ENCODE results near the gene VAMP5. TPM values are rescaled to one million over a fixed set of nuclear protein-coding genes. Genes with fewer than 3 reads are reported as not detected.

The VAMP5 gene
- total RNA-seq, 1 experiment from 2014 or later = 6.3 TPM

DNA sequence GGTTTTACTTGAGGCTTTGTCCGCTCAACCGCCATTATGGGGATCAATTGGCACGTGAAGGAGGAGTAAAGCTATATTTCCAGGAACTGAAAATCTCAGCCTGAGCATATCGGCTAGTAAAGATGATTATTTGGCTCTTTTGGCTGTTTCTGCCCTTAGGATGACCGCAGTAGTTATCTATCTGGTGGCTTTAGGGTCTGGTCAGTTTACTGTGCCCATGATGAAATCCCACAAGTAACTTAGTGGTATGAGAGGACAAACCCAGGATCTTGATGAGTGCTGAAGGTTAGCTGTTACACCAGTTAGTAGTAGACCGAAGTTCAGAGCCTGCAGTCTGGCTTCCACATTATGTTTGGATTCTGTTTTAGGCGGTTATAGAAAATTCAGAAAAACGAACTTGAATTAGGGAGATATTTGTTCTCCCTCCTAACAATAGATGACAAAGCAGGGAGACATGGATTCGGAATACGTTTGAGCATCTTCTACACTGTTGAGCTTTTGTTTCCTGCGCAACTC, 44.0 kb upstream of the VAMP5 start:
- H3K27ac Mint-ChIP-seq = peak overlapping the region; percentile 95
- ChIA-PET CTCF (interaction anchor here (0.9 to 4.6 kb wide), 5 partner anchors 12 to 149 kb away, joined by 3 to 40 read pairs (median 9); no protein-coding TSS in a partner anchor), POLR2A (interaction anchor here (0.6 to 5.7 kb wide), 12 partner anchors 8 to 126 kb away, joined by 3 to 54 read pairs (median 7); partner anchors contain the start of genes GGCX and SH2D6)
- H3K36me3 Mint-ChIP-seq = peaks cover 58% of the 10 kb centered on the region
- H3K4me1 Mint-ChIP-seq = peaks cover 59% of the 10 kb centered on the region
- peak overlapping the region; percentile 97 for H3K4me3 Mint-ChIP-seq
- no peaks in the 10 kb centered on the region for H3K27me3 Mint-ChIP-seq (ENCODE audit: low read depth)
- TF ChIP-seq JUN (CRISPR knock-in tag; IDR thresholded peaks at IDR 0.05) = 0 out of 2 replicates have a peak, but pooled peaks have one; percentile 32
- TF ChIP-seq, protein P1, sequence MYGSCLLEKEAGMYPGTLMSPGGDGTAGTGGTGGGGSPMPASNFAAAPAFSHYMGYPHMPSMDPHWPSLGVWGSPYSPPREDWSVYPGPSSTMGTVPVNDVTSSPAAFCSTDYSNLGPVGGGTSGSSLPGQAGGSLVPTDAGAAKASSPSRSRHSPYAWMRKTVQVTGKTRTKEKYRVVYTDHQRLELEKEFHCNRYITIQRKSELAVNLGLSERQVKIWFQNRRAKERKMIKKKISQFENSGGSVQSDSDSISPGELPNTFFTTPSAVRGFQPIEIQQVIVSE (CRISPR knock-in tag; IDR thresholded peaks at IDR 0.05; ENCODE audit: borderline replicate concordance) = no peak
- H3K9me3 Mint-ChIP-seq = no peaks in the 10 kb centered on the region
- DNase-seq (ENCODE audit: low spot score) (no peak), ATAC-seq (no peak)

DNA sequence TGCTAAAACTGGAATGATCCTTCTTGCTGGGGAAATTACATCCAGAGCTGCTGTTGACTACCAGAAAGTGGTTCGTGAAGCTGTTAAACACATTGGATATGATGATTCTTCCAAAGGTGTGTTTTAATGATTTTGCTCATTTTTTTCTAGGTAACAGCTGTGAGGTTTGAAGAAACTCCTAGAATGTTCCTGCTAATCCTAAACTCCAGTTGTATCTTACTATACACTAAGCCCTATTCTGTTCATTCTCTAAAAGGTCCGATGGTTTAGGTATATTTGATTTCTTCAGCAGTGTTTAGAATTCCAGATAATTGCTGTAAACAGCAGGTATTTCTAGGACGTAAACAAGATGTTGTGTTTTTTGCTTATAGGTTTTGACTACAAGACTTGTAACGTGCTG, 43.0 kb upstream of the VAMP5 start:
- peak overlapping the region; percentile 89 for H3K27ac Mint-ChIP-seq
- POLR2A ChIA-PET = interaction anchor here (5.7 kb wide), 1 partner anchor 127 kb away, joined by 36 read pairs; no protein-coding TSS in a partner anchor

DNA sequence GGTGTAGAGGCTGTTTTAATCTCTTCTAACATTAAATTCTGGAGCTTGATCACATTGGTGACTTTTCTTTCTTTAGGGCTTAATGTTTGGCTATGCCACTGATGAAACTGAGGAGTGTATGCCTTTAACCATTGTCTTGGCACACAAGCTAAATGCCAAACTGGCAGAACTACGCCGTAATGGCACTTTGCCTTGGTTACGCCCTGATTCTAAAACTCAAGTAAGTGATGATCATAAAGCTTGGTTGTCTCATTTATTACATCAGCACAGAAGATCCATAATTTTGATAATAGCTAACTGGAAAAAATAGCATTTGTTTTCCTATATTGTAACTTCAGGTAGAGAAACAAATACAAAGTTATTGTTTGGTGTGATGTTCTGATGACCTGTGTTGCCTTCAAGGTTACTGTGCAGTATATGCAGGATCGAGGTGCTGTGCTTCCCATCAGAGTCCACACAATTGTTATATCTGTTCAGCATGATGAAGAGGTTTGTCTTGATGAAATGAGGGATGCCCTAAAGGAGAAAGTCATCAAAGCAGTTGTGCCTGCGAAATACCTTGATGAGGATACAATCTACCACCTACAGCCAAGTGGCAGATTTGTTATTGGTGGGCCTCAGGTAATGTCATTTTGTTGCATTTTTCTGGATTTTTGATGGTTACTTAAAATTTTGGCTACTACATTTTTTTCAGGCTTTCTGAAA, 42.3 kb upstream of the VAMP5 start:
- Mint-ChIP-seq H3K9me3 (no peaks in the 10 kb centered on the region), H3K4me3 (peak overlapping the region; percentile 97), H3K4me1 (peaks cover 52% of the 10 kb centered on the region), H3K27ac (peak overlapping the region; percentile 89), H3K36me3 (peaks cover 65% of the 10 kb centered on the region), H3K27me3 (ENCODE audit: low read depth) (no peaks in the 10 kb centered on the region)
- ATAC-seq = no peak
- DNase-seq (ENCODE audit: low spot score) = no peak
- POLR2A ChIA-PET = no interaction called here
- CTCF ChIA-PET = no interaction called here
- peak; percentile 14; the same call in 1 of the 2 replicates for TF ChIP-seq RORB (CRISPR knock-in tag; IDR thresholded peaks at IDR 0.05)
- TF ChIP-seq, protein P2, sequence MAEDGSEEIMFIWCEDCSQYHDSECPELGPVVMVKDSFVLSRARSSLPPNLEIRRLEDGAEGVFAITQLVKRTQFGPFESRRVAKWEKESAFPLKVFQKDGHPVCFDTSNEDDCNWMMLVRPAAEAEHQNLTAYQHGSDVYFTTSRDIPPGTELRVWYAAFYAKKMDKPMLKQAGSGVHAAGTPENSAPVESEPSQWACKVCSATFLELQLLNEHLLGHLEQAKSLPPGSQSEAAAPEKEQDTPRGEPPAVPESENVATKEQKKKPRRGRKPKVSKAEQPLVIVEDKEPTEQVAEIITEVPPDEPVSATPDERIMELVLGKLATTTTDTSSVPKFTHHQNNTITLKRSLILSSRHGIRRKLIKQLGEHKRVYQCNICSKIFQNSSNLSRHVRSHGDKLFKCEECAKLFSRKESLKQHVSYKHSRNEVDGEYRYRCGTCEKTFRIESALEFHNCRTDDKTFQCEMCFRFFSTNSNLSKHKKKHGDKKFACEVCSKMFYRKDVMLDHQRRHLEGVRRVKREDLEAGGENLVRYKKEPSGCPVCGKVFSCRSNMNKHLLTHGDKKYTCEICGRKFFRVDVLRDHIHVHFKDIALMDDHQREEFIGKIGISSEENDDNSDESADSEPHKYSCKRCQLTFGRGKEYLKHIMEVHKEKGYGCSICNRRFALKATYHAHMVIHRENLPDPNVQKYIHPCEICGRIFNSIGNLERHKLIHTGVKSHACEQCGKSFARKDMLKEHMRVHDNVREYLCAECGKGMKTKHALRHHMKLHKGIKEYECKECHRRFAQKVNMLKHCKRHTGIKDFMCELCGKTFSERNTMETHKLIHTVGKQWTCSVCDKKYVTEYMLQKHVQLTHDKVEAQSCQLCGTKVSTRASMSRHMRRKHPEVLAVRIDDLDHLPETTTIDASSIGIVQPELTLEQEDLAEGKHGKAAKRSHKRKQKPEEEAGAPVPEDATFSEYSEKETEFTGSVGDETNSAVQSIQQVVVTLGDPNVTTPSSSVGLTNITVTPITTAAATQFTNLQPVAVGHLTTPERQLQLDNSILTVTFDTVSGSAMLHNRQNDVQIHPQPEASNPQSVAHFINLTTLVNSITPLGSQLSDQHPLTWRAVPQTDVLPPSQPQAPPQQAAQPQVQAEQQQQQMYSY (CRISPR knock-in tag; IDR thresholded peaks at IDR 0.05) = no peak
- TF ChIP-seq, protein P3, sequence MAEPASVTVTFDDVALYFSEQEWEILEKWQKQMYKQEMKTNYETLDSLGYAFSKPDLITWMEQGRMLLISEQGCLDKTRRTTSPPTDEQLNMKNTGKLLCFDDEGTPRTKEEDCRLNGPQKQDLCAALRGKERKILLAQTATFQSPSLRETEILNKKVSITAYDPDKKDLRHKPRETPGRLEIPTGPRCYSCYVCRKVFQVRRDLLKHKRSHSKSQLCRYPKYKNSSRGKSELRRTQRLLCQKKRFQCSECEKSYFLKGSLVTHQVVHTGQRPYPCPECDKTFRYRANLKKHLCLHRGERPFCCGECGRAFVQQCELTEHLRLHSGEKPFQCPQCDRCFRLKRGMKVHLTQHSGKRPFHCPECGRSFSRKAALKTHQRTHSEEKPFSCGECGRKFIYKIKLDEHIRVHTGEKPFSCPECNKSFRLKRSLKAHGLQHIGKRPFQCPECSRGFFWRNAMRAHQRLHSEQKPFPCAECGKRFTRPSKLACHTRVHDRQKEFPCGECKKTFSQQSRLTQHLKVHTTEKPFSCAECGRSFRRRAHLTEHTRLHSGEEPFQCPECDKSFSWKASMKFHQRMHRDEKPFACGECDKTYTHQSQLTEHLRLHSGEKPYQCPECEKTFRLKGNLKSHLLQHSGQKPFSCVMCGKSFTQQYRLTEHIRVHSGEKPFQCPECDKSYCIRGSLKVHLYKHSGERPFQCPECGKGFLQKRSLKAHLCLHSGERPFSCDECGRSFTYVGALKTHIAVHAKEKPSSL (CRISPR knock-in tag; conservative IDR thresholded peaks at IDR 0.05) = 0 out of 2 replicates have a peak, but pooled peaks have one; percentile 15

More for the DNA sequence above, 43.0 kb upstream of the VAMP5 start:
- no peak for TF ChIP-seq JAZF1 (CRISPR knock-in tag; IDR thresholded peaks at IDR 0.05)
- TF ChIP-seq ZNF232 (CRISPR knock-in tag; IDR thresholded peaks at IDR 0.05) = no peak
- TF ChIP-seq, protein P1 (CRISPR knock-in tag; IDR thresholded peaks at IDR 0.05; ENCODE audit: borderline replicate concordance) = no peak
- TF ChIP-seq JUN (CRISPR knock-in tag; IDR thresholded peaks at IDR 0.05) = no peak
- TF ChIP-seq RORB (CRISPR knock-in tag; IDR thresholded peaks at IDR 0.05) = no peak
- TF ChIP-seq, protein P4, sequence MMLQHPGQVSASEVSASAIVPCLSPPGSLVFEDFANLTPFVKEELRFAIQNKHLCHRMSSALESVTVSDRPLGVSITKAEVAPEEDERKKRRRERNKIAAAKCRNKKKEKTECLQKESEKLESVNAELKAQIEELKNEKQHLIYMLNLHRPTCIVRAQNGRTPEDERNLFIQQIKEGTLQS (CRISPR knock-in tag; conservative IDR thresholded peaks at IDR 0.05) = no peak
- no peak for TF ChIP-seq NR1H2 (CRISPR knock-in tag; IDR thresholded peaks at IDR 0.05)
- no peak for TF ChIP-seq ZNF396 (CRISPR knock-in tag; IDR thresholded peaks at IDR 0.05; ENCODE audit: borderline replicate concordance)
- TF ChIP-seq GRHL2 (CRISPR knock-in tag; IDR thresholded peaks at IDR 0.05; ENCODE audit: insufficient replicate concordance, severe bottlenecking) = no peak
- TF ChIP-seq, protein P5, sequence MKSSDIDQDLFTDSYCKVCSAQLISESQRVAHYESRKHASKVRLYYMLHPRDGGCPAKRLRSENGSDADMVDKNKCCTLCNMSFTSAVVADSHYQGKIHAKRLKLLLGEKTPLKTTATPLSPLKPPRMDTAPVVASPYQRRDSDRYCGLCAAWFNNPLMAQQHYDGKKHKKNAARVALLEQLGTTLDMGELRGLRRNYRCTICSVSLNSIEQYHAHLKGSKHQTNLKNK (CRISPR knock-in tag; IDR thresholded peaks at IDR 0.05) = no peak
- TF ChIP-seq FOXK1 (CRISPR knock-in tag; IDR thresholded peaks at IDR 0.05) = no peak
- TF ChIP-seq ELF4 (CRISPR knock-in tag; IDR thresholded peaks at IDR 0.05; ENCODE audit: low read depth) = no peak
- TF ChIP-seq GTF2I (CRISPR knock-in tag; conservative IDR thresholded peaks at IDR 0.05) = no peak
- no peak for TF ChIP-seq ATF1 (CRISPR knock-in tag; IDR thresholded peaks at IDR 0.05)
- ATAC-seq (no peak), DNase-seq (ENCODE audit: low spot score) (no peak)
- Mint-ChIP-seq H3K36me3 (peaks cover 65% of the 10 kb centered on the region), H3K4me1 (peaks cover 57% of the 10 kb centered on the region), H3K4me3 (peak overlapping the region; percentile 97), H3K27me3 (ENCODE audit: low read depth) (no peaks in the 10 kb centered on the region), H3K9me3 (no peaks in the 10 kb centered on the region)
- CTCF ChIA-PET = interaction anchor here (1.6 kb wide), 1 partner anchor 11 kb away, joined by 9 read pairs; no protein-coding TSS in a partner anchor
